AG04450 (cell line): Measurements from ENCODE around the gene FILIP1L. TPM values are rescaled to one million over a fixed set of nuclear protein-coding genes. Genes with fewer than 3 reads are reported as not detected.
A peak's percentile ranks its signal among the peaks of the same experiment; 100 is the strongest.

Experiments used
- CTCF ChIA-PET: fragments of 300-600, 350-600 bp; formaldehyde crosslinking; extraction: SDS; loops from one replicate; lab custom pipeline; 2022; ENCODE audit warnings: antibody characterized with exemption, inconsistent platforms; lab: Charles Lee
- POLR2A ChIA-PET: fragments of 350-600 bp; formaldehyde crosslinking; extraction: SDS; loops from one replicate; lab custom pipeline; 2021; ENCODE audit warnings: antibody characterized with exemption, inconsistent platforms; lab: Yijun Ruan, JAX
- DNase-seq: peaks from one replicate; pipeline ENCODE4 v3.0.0-alpha.2; 2011; ENCODE audit warnings: low read depth, low spot score
- H3K27ac ChIP-seq: one replicate; pipeline ENCODE4 v1.5.1; 2012; ENCODE audit warnings: low read depth, low read length, control low read depth
- H3K27me3 ChIP-seq: one replicate; pipeline ENCODE4 v1.6.0; 2012; ENCODE audit warnings: low read length; ENCODE audit not compliant: control insufficient read depth, insufficient read depth
- H3K4me3 ChIP-seq: 2 replicates; pipeline ENCODE4 v1.5.1; 2011; ENCODE audit warnings: mild to moderate bottlenecking, low read depth, low read length, control low read depth
- H3K9me3 ChIP-seq: 2 replicates; pipeline ENCODE4 v1.5.1; 2012; ENCODE audit warnings: low read length; ENCODE audit not compliant: control insufficient read depth, insufficient read depth
- polyA plus RNA-seq: library from polyadenylated mRNA; depleted of rRNA; stranded (reverse); fragments of >200 nt; gene quantifications from 2 replicates; pipeline ENCODE4 v1.2.3, GENCODE V29; 2011
- TF ChIP-seq, protein P1 (sequence below): IDR thresholded peaks from 2 replicates; pipeline ENCODE4 v1.5.1; 2011; ENCODE audit warnings: low read depth, low read length, control low read depth, inconsistent platforms

Gene FILIP1L
- polyA plus RNA-seq, 1 experiment, result 75.5 TPM

- Histone ChIP-seq H3K4me3 (no peak overlapping the region), H3K9me3 (no peaks in the 10 kb centered on the region), H3K27ac (no peak overlapping the region), H3K27me3 (no peaks in the 10 kb centered on the region)
- TF ChIP-seq, protein P1, sequence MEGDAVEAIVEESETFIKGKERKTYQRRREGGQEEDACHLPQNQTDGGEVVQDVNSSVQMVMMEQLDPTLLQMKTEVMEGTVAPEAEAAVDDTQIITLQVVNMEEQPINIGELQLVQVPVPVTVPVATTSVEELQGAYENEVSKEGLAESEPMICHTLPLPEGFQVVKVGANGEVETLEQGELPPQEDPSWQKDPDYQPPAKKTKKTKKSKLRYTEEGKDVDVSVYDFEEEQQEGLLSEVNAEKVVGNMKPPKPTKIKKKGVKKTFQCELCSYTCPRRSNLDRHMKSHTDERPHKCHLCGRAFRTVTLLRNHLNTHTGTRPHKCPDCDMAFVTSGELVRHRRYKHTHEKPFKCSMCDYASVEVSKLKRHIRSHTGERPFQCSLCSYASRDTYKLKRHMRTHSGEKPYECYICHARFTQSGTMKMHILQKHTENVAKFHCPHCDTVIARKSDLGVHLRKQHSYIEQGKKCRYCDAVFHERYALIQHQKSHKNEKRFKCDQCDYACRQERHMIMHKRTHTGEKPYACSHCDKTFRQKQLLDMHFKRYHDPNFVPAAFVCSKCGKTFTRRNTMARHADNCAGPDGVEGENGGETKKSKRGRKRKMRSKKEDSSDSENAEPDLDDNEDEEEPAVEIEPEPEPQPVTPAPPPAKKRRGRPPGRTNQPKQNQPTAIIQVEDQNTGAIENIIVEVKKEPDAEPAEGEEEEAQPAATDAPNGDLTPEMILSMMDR, result no peak
- ChIA-PET POLR2A (no interaction called here), CTCF (interaction anchor here (1.8 to 3.3 kb wide), 2 partner anchors 16 to 264 kb away, joined by 7 to 11 read pairs; no protein-coding TSS in a partner anchor)
- no peak for DNase-seq
Observed at GRCh38 chr3:100106531-100107141, 7.7 kb downstream of the FILIP1L start.

DNA sequence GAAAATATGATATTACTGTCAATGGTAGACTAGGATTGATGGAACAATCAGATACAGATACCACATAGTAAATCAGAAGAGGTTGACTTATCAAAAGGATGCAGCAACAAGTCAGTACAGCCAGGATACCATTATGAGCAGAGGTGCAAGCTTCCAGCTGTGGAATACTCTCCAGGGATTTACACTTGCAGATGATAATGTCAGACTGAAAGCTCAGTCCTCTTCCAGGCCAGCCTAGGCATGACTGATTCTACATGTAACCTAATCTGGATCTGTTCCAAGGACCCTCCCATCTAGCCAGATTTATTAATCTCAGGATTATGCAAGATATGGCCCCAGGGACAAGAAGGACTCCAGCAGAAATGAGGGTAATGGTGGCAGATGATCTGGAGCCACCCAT is 8.2 kb downstream of the FILIP1L start:
- H3K4me3 ChIP-seq, result no peak overlapping the region
- ChIA-PET POLR2A (no interaction called here), CTCF (interaction anchor here (1.1 to 3.3 kb wide), 3 partner anchors 16 to 263 kb away, joined by 5 to 11 read pairs (median 7); no protein-coding TSS in a partner anchor)
- no peak overlapping the region for H3K27ac ChIP-seq
- TF ChIP-seq, protein P1, result no peak
- no peak for DNase-seq
- H3K27me3 ChIP-seq, result no peaks in the 10 kb centered on the region
- no peaks in the 10 kb centered on the region for H3K9me3 ChIP-seq

- TF ChIP-seq, protein P1, result no peak
- ChIA-PET POLR2A (interaction anchor here (1.6 kb wide), 1 partner anchor 17 kb away, joined by 3 read pairs; no protein-coding TSS in a partner anchor), CTCF (interaction anchor here (1.1 to 3.3 kb wide), 3 partner anchors 15 to 262 kb away, joined by 5 to 11 read pairs (median 7); no protein-coding TSS in a partner anchor)
- H3K4me3 ChIP-seq, result no peak overlapping the region
- no peaks in the 10 kb centered on the region for H3K9me3 ChIP-seq
- DNase-seq, result no peak
- no peaks in the 10 kb centered on the region for H3K27me3 ChIP-seq
- H3K27ac ChIP-seq, result no peak overlapping the region
Observed at GRCh38 chr3:100105501-100105900, 8.8 kb downstream of the FILIP1L start.

GRCh38 chr3:100104817-100105413 is 9.4 kb downstream of the FILIP1L start:
- no peaks in the 10 kb centered on the region for H3K27me3 ChIP-seq
- TF ChIP-seq, protein P1, result no peak
- H3K9me3 ChIP-seq, result no peaks in the 10 kb centered on the region
- ChIA-PET POLR2A (interaction anchor here (0.7 to 1.6 kb wide), 5 partner anchors 16 to 106 kb away, joined by 3 to 7 read pairs (median 3); no protein-coding TSS in a partner anchor), CTCF (interaction anchor here (0.9 to 3.3 kb wide), 7 partner anchors 12 to 273 kb away, joined by 3 to 11 read pairs (median 5); no protein-coding TSS in a partner anchor)
- no peak overlapping the region for H3K4me3 ChIP-seq
- DNase-seq, result no peak
- no peak overlapping the region for H3K27ac ChIP-seq

DNA sequence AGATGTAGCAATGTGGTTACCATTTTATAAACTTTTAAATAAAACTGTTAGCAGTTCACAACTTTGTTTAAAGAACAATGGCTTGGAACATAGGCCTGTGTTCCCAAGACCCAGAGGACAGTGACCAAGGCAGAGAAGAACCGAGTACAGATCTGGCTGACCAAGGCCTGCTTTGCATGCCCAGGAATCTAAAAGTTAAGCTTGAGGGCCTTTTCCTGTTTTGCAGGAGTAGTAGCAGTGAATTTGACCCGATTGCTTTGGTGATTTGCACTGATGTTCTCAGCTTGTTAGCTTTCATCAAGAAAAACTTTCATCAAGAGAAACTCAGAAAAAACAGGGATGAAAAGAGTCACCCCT is 9.9 kb downstream of the FILIP1L start:
- TF ChIP-seq, protein P1, result no peak
- Histone ChIP-seq H3K27ac (peak overlapping the region; percentile 77), H3K27me3 (no peaks in the 10 kb centered on the region), H3K9me3 (no peaks in the 10 kb centered on the region), H3K4me3 (no peak overlapping the region)
- ChIA-PET POLR2A (interaction anchor here (0.7 to 1.6 kb wide), 5 partner anchors 16 to 106 kb away, joined by 3 to 7 read pairs (median 3); no protein-coding TSS in a partner anchor), CTCF (interaction anchor here (0.9 to 3.3 kb wide), 6 partner anchors 11 to 273 kb away, joined by 3 to 11 read pairs (median 4); no protein-coding TSS in a partner anchor)
- DNase-seq, result no peak
